Naive thymus-derived CD8-positive, alpha-beta T cell (primary cell): ENCODE results near the gene LPP. TPM values are rescaled to one million over a fixed set of nuclear protein-coding genes. Genes with fewer than 3 reads are reported as not detected.

Experiments
- ATAC-seq, 2 donors: fragments of 150-1000 bp; cut with Tn5 transposase in 1 of 2; sonication (Bioruptor Pico), chemical (Tn5 transposase) in 1 of 2; 1 replicate in 1 of 2; 2 replicates in 1 of 2; pipeline ENCODE4 v1.10.0; 2021; ENCODE audit warnings: mild to moderate bottlenecking in 2 of 2, moderate library complexity in 2 of 2
- POLR2A ChIA-PET: fragments of 350-600 bp; sonication (Branson Sonifier 250); formaldehyde crosslinking; loops from one replicate; lab custom pipeline; 2021; ENCODE audit warnings: antibody characterized with exemption; lab: Charles Lee
- DNase-seq, 10 donors: peaks; one replicate each; pipeline versions ENCODE4 v3.0.0 to v3.0.0-alpha.2; 2020 to 2022
- H3K27ac Mint-ChIP-seq, 10 donors: one replicate each; pipeline ENCODE4 v1.8.0; 2020 to 2022; ENCODE audit warnings: mild to moderate bottlenecking in 10 of 10, mixed read lengths in 10 of 10, moderate library complexity in 4 of 10, inconsistent platforms in 1 of 10
- H3K27me3 Mint-ChIP-seq, 5 donors: one replicate each; pipeline ENCODE4 v1.8.0; 2021 to 2022; ENCODE audit warnings: mixed read lengths in 5 of 5
- H3K36me3 Mint-ChIP-seq, 3 donors: one replicate each; pipeline ENCODE4 v1.8.0; 2020 to 2022; ENCODE audit warnings: mixed read lengths in 3 of 3, mild to moderate bottlenecking in 2 of 3, inconsistent platforms in 1 of 3
- H3K4me1 Mint-ChIP-seq, 4 donors: one replicate each; pipeline ENCODE4 v1.8.0; 2021 to 2022; ENCODE audit warnings: mixed read lengths in 4 of 4
- H3K4me3 Mint-ChIP-seq, 10 donors: one replicate each; pipeline ENCODE4 v1.8.0; 2020 to 2022; ENCODE audit warnings: mild to moderate bottlenecking in 10 of 10, mixed read lengths in 10 of 10, moderate library complexity in 6 of 10, inconsistent platforms in 1 of 10
- H3K9me3 Mint-ChIP-seq, 9 donors: one replicate each; pipeline ENCODE4 v1.8.0; 2020 to 2022; ENCODE audit warnings: mixed read lengths in 9 of 9, mild to moderate bottlenecking in 3 of 9, inconsistent platforms in 1 of 9, moderate library complexity in 1 of 9
- polyA plus RNA-seq, 3 donors: library from polyadenylated mRNA; unstranded; fragments of 300-500 nt; fragmentation: Illumina TruSeq; gene quantifications; one replicate each; pipeline ENCODE4 v1.2.3, GENCODE V29; 2021
- total RNA-seq, 8 experiments: library from RNA in 2 of 8; stranded (reverse) in 2 of 8; gene quantifications; one replicate each; pipeline ENCODE4 v1.2.3 and lab custom pipeline; 2021 to 2026

Gene LPP
- total and polyA plus RNA-seq, 5 experiments from 2014 or later, result 4.9 to 12.5 (median 7.7) TPM

DNA sequence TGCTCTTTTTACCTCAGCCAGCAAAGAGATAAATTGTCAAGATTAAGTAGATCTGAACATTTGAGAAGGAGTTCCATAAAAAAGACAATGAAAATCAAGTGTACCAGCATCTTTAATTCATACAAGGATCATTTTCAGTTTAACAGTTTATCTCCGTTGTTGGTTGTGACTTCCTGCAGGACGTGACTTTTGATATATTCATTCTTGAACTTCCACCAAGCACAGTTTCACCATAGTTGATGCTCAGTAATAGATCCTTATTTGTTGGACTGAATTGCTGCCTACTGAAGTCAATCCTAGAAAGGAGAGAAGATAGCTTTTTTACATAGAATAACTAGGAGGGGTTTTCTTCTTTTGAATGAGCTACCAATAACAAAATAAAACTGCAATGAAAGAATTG lies 408.2 kb downstream of the LPP start:
- no peaks in the 10 kb centered on the region for H3K27me3 Mint-ChIP-seq
- DNase-seq (no peak), ATAC-seq (no peak)
- peaks cover 0 to 1% (median 0%) of the 10 kb centered on the region in 3 donors for H3K36me3 Mint-ChIP-seq
- no peak overlapping the region for H3K4me3 Mint-ChIP-seq
- no peak overlapping the region for H3K27ac Mint-ChIP-seq
- peaks cover 0 to 24% (median 6%) of the 10 kb centered on the region in 4 donors for H3K4me1 Mint-ChIP-seq
- POLR2A ChIA-PET, result no interaction called here
- H3K9me3 Mint-ChIP-seq, result no peaks in the 10 kb centered on the region

DNA sequence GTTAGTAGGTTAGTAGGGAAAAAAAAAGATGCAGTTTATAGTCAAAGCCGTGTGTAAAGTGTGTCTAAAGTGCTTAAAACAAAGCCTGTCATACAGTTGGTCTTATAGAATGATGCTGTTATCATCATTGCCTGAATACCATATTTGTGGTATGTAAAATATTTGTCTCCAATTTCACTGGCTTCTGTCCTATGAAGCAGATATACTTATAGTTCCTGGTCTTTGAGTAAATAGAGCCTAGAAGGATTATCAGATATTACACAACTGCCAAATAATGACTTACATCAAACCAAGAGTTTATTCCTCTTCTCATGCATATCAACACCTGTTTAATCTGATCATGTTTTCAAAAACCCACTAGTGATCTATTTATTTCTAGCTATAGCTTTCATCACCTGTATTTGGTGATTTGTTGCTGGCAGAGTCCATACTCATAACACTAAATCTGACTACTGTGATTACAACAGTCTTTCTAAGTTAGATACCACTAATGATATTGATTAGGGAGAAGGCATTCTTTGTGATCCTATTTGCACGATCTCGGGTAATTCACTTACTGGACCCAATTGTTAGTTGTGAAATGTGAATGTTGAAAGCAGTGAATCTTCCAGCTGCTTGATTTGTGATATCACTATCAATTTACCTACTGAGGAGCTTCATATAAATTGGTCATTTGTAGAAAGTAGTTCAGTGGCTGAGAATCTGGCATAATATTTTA lies 413.7 kb downstream of the LPP start:
- no peak for DNase-seq
- POLR2A ChIA-PET, result no interaction called here
- Mint-ChIP-seq H3K27me3 (no peaks in the 10 kb centered on the region), H3K9me3 (no peaks in the 10 kb centered on the region), H3K27ac (no peak overlapping the region), H3K36me3 (peaks cover 0 to 4% (median 0%) of the 10 kb centered on the region in 3 donors), H3K4me1 (peaks cover 0 to 9% (median 2%) of the 10 kb centered on the region in 4 donors), H3K4me3 (no peak overlapping the region)
- no peak for ATAC-seq

DNA sequence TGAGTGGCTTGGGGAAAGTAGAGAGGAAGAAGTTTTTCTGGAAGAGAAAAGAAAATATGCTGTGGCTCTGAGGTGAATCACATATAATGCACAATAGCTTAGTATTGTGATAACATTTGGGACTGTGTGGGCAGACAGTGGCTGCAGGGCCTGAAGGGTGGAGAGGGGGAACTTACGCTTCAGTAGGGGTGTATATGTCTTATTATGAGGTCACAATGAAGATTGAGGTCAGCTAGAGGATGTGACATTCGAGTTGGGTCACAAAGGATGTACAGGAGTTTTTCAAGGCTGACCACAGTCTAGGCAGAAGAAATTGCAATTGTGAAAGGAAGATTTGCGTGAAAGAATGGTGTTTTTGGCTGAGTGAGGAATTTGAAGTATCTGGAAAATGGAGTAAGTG lies 414.8 kb downstream of the LPP start:
- H3K27me3 Mint-ChIP-seq, result no peaks in the 10 kb centered on the region
- DNase-seq (no peak), ATAC-seq (no peak)
- H3K27ac Mint-ChIP-seq, result peak overlapping the region in 2 of 10 donors; percentile 7 to 11
- H3K36me3 Mint-ChIP-seq, result peaks cover 0 to 4% (median 0%) of the 10 kb centered on the region in 3 donors
- no peak overlapping the region for H3K4me3 Mint-ChIP-seq
- H3K4me1 Mint-ChIP-seq, result peaks cover 0 to 15% (median 2%) of the 10 kb centered on the region in 4 donors
- POLR2A ChIA-PET, result no interaction called here
- H3K9me3 Mint-ChIP-seq, result no peaks in the 10 kb centered on the region

DNA sequence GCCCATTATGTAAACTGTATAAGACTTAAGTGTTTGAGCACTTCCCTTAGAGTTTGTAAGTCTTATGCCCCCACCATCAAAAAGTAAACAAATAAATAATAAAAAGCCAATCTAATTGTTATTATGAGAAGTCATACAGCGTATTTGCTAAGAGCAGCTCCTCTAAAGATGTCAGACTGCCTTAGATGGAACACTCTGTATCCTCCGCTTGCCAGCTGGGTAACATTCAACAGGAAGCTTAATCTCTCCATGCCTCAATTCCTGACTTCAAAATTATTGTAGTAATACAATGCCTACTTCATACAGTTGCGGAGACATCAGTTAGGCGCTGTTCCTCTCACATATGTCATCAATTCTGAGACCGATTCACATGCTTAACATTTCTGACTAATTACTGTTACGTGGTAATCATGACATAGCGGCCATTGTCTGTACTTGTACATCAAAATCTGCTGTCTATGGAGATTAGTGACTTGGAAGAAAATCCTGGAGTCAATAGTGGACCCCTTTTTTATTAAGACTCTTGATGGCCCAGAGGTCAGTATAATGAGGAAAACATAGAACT lies 417.7 kb downstream of the LPP start:
- Mint-ChIP-seq H3K36me3 (peaks cover 0 to 9% (median 0%) of the 10 kb centered on the region in 3 donors), H3K9me3 (no peaks in the 10 kb centered on the region), H3K4me3 (no peak overlapping the region), H3K4me1 (peaks cover 0 to 15% (median 2%) of the 10 kb centered on the region in 4 donors), H3K27me3 (no peaks in the 10 kb centered on the region), H3K27ac (no peak overlapping the region)
- no peak for ATAC-seq
- no peak for DNase-seq
- POLR2A ChIA-PET, result no interaction called here

DNA sequence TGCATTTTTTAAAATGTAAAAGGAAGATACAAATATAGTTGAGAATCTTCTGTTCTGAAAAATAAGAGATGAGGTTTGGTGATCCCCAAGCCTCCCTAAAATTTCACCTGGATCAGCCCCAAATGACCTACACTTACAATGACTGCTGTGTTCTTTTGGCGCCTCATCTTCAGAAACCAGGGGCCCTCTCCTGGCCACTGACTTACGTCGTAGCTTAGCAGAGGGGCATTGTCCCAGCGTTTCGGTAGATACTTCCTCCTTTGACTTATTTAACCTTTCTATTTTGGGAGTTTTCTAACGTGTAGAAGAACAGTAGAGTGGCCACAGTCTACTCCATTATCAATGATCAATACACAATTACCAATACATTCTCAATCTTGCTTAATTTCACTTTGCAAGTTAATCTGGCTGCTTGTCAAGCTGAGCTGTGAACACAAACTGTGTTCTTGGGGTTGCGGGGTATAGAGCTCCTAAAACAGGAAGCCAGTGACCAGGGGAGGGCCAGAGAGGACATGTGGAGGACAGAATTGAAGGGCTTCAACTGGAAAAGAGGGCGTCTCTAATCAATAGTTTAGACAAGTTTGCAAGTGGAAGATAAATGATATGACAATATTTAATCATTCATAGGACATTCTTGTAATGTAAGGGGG lies 419.5 kb downstream of the LPP start:
- ATAC-seq (no peak), DNase-seq (no peak)
- Mint-ChIP-seq H3K36me3 (peaks cover 0 to 9% (median 0%) of the 10 kb centered on the region in 3 donors), H3K27me3 (no peaks in the 10 kb centered on the region), H3K4me3 (no peak overlapping the region), H3K27ac (no peak overlapping the region), H3K4me1 (peaks cover 0 to 15% (median 2%) of the 10 kb centered on the region in 4 donors), H3K9me3 (no peaks in the 10 kb centered on the region)
- POLR2A ChIA-PET, result interaction anchor here (1.3 kb wide), 1 partner anchor 834 kb away, joined by 3 read pairs; no protein-coding TSS in a partner anchor

DNA sequence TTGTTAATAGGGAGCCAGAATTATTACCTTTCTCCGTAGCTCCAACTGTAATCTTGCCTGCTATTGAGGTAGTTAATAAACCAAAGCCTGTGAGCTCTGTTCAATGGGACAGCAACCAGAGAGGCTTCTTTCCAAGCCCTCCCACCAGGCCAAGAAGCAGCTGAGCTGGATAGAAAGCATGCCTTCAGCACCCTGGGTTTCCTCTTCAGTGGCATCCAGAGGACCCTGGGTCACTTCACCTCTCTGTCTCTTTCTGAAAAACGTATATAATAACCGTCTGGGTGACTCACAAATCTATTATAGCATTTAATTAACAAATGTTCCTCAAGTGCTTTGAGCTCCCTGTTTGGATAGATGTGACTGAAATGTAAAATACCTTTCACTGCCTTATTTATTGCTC lies 420.0 kb downstream of the LPP start:
- Mint-ChIP-seq H3K9me3 (no peaks in the 10 kb centered on the region), H3K36me3 (peaks cover 0 to 6% (median 0%) of the 10 kb centered on the region in 3 donors), H3K4me3 (no peak overlapping the region), H3K4me1 (peaks cover 0 to 15% (median 0%) of the 10 kb centered on the region in 4 donors), H3K27me3 (no peaks in the 10 kb centered on the region), H3K27ac (no peak overlapping the region)
- DNase-seq (no peak), ATAC-seq (no peak)
- POLR2A ChIA-PET, result no interaction called here

DNA sequence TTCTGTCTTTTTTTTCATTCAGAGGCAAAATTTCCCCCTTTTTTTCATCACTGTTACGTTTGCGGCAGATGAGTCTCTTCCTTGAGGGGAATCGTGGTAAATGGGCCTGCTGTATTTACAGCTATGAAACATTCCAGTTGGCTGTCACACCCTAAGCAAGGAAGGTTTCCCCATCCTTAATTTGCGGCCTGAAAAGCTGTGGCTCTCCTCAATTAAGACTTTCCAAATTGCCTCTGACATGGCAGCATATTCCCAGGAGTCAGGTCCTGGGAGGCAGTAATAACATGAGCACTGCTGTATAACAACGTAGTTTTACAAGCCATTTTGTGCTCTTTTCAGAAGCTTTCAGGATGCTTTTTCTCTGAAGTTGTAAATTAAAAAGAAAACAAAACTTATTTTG lies 420.9 kb downstream of the LPP start:
- no peak for DNase-seq
- H3K27me3 Mint-ChIP-seq, result no peaks in the 10 kb centered on the region
- peaks cover 0 to 6% (median 0%) of the 10 kb centered on the region in 3 donors for H3K36me3 Mint-ChIP-seq
- ATAC-seq, result no peak
- no peaks in the 10 kb centered on the region for H3K9me3 Mint-ChIP-seq
- POLR2A ChIA-PET, result no interaction called here
- no peak overlapping the region for H3K4me3 Mint-ChIP-seq
- H3K4me1 Mint-ChIP-seq, result peaks cover 0 to 19% (median 0%) of the 10 kb centered on the region in 4 donors
- no peak overlapping the region for H3K27ac Mint-ChIP-seq

DNA sequence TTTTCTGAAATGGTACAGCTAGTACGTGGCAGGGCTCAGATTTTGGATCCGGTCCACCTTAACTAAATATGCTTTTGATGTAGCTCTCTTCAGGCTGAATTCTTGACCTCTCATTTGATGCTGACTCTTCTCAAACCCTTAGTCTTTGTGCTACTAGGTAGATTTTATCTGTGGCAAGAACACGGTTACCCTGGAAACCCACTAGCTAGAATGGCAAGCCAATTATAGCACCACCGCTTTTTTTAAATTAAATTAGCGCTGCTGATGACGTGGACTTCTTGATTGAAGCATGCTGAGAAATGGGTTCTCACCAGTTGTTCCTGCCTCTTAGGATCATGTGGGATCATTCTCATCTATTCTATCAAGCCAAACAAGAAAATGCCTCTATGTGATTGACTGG lies 421.5 kb downstream of the LPP start:
- ATAC-seq, result no peak
- H3K27ac Mint-ChIP-seq, result no peak overlapping the region
- H3K4me3 Mint-ChIP-seq, result no peak overlapping the region
- peaks cover 0 to 6% (median 0%) of the 10 kb centered on the region in 3 donors for H3K36me3 Mint-ChIP-seq
- no peak for DNase-seq
- no peaks in the 10 kb centered on the region for H3K27me3 Mint-ChIP-seq
- H3K4me1 Mint-ChIP-seq, result peaks cover 0 to 20% (median 0%) of the 10 kb centered on the region in 4 donors
- POLR2A ChIA-PET, result no interaction called here
- H3K9me3 Mint-ChIP-seq, result no peaks in the 10 kb centered on the region

DNA sequence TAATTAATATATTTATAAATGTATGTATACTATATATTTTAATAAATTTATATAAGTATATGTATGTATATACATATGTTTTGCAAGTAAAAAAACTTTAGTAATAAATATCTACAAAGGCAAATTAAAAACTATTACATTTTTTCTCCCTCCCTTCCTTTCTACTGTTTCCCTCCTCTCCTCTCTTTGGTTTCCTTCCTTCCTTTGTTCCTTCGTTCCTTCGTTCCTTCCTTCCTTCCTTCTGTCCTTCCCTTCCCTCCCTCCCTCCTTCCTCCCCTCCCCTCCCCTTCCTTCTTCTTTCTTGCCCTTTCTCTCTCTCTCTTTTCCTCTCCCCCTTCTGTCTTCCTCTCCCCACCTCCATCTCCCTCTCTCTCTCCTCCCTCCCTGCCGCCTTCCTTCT lies 423.6 kb downstream of the LPP start:
- DNase-seq (no peak), ATAC-seq (no peak)
- Mint-ChIP-seq H3K4me3 (no peak overlapping the region), H3K36me3 (peaks cover 0 to 6% (median 0%) of the 10 kb centered on the region in 3 donors), H3K27me3 (no peaks in the 10 kb centered on the region), H3K4me1 (peaks cover 0 to 25% (median 0%) of the 10 kb centered on the region in 4 donors), H3K9me3 (no peaks in the 10 kb centered on the region), H3K27ac (no peak overlapping the region)
- POLR2A ChIA-PET, result no interaction called here

DNA sequence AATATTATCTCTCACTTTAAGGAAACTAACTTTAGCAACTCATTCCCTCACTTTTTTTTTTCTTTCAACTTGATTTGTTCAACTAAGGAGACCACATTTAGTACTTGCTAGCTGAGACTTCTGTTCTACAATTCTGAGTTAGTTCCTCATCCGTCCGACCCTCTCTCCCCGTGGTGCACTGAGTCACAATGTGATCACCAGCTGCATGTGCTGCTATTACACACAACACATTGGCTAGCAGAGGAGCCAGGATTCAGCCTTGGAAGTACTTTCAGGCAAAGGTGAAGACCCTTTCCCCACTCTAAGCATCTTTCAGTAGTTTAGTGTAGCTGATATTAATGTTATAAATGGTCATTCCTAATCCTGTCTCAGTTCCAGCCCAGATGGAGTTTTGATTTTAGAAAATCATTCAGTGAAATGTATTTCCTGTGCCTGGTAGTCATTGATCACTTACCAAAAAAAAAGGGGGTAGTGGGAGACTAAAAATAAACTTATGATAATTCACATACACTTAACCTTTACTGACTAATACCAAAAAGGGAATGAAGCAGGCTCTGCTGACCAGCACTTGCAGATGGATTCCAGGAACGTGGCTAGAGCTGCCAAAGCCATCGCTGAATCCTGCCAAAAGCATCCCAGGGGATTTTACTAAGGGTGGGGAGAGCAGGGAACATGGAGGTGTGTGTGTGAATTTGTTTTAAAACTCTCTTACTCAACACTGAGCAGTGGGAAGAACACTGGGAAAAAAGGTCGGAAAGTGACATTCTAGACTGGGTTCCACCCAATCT lies 424.8 kb downstream of the LPP start:
- H3K27me3 Mint-ChIP-seq, result no peaks in the 10 kb centered on the region
- DNase-seq, result no peak
- H3K36me3 Mint-ChIP-seq, result peaks cover 0 to 6% (median 0%) of the 10 kb centered on the region in 3 donors
- POLR2A ChIA-PET, result no interaction called here
- H3K4me3 Mint-ChIP-seq, result no peak overlapping the region
- no peak for ATAC-seq
- no peaks in the 10 kb centered on the region for H3K9me3 Mint-ChIP-seq
- peaks cover 0 to 19% (median 0%) of the 10 kb centered on the region in 4 donors for H3K4me1 Mint-ChIP-seq
- no peak overlapping the region for H3K27ac Mint-ChIP-seq

DNA sequence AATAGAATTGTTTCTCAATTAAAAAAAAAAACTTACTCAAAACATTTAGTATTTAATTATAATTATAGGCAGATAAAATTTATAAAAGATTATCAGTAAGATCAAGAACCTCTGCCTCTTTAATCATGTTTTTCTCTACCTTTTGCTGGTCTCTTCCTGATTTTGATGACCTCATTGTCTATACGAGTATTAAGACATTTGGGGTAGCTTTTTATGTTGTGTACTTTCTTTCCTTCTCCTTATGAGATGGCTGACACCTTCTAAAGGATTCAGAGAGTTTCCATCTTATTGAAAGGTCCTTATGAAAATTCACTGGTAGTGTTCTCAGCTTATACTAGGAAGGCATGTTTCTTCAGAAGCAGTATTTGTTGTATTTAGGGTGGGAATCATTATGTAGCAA lies 426.3 kb downstream of the LPP start:
- no peak for ATAC-seq
- H3K4me3 Mint-ChIP-seq, result no peak overlapping the region

DNA sequence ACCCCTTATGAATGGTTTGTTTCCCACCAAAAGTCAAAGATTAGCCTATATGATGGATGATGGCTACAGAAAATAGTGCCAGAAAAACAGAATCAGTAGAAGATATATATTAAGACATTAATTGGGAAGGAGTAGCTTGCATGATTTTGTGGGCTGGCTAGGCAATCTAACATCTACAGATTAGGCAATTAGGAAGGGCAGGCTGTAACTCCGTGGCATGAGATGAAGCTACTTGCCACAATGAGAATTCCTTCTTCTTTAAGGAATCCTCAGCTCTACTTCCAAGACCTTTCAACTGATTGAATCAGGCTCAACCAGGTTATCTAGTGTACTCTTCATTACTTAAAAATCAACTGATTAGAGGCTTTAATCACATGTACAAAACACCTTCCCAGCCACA lies 426.7 kb downstream of the LPP start:
- DNase-seq (no peak), ATAC-seq (no peak)
- no peak overlapping the region for H3K4me3 Mint-ChIP-seq
- no peaks in the 10 kb centered on the region for H3K9me3 Mint-ChIP-seq
- POLR2A ChIA-PET, result no interaction called here
- H3K27me3 Mint-ChIP-seq, result no peaks in the 10 kb centered on the region
- no peak overlapping the region for H3K27ac Mint-ChIP-seq
- H3K36me3 Mint-ChIP-seq, result peaks cover 0 to 4% (median 0%) of the 10 kb centered on the region in 3 donors
- H3K4me1 Mint-ChIP-seq, result peaks cover 0 to 29% (median 2%) of the 10 kb centered on the region in 4 donors

More for the DNA sequence above, 426.3 kb downstream of the LPP start:
- H3K4me1 Mint-ChIP-seq, result peaks cover 0 to 27% (median 2%) of the 10 kb centered on the region in 4 donors
- DNase-seq, result no peak
- POLR2A ChIA-PET, result no interaction called here
- H3K36me3 Mint-ChIP-seq, result peaks cover 0 to 6% (median 0%) of the 10 kb centered on the region in 3 donors
- no peaks in the 10 kb centered on the region for H3K9me3 Mint-ChIP-seq
- H3K27ac Mint-ChIP-seq, result no peak overlapping the region
- H3K27me3 Mint-ChIP-seq, result no peaks in the 10 kb centered on the region
